Mesendoderm (in vitro differentiated cells): ENCODE data around the gene HERPUD2.

Experiments
- DNase-seq: peaks from one replicate; pipeline ENCODE4 v3.0.0; 2013
- H2AK5ac ChIP-seq: 2 replicates; pipeline ENCODE4 v1.6.1; 2013; ENCODE audit warnings: low read length, inconsistent platforms
- H2BK120ac ChIP-seq: 2 replicates; pipeline ENCODE4 v1.6.1; 2013; ENCODE audit warnings: low read depth, mild to moderate bottlenecking, low read length, moderate library complexity, mixed read lengths
- H2BK15ac ChIP-seq: replicated peaks from 2 replicates; pipeline ENCODE4 v1.6.1; 2013; ENCODE audit warnings: low read depth, mild to moderate bottlenecking, moderate library complexity
- H2BK5ac ChIP-seq: 2 replicates; pipeline ENCODE4 v1.6.1; 2013; ENCODE audit warnings: low read length, inconsistent platforms
- H3K18ac ChIP-seq: 2 replicates; pipeline ENCODE4 v1.6.1; 2013; ENCODE audit warnings: mild to moderate bottlenecking, low read length, mixed read lengths
- H3K23ac ChIP-seq: one replicate; pipeline ENCODE4 v1.6.1; 2013; ENCODE audit warnings: low read length
- H3K27ac ChIP-seq: 2 replicates; pipeline ENCODE4 v1.5.1; 2013; ENCODE audit warnings: low read depth, mild to moderate bottlenecking, inconsistent platforms, low read length, moderate library complexity
- H3K27me3 ChIP-seq: 2 replicates; pipeline ENCODE4 v1.6.1; 2013; ENCODE audit warnings: low read length, control low read depth, mild to moderate bottlenecking, inconsistent platforms; ENCODE audit not compliant: insufficient read depth, poor library complexity
- H3K36me3 ChIP-seq: 2 replicates; pipeline ENCODE4 v1.6.1; 2013; ENCODE audit warnings: low read length, inconsistent platforms; ENCODE audit not compliant: control insufficient read depth, insufficient read depth
- H3K4ac ChIP-seq: one replicate; pipeline ENCODE4 v1.6.1; 2013; ENCODE audit warnings: low read depth, mild to moderate bottlenecking, low read length, moderate library complexity
- H3K4me1 ChIP-seq: 2 replicates; pipeline ENCODE4 v1.6.1; 2013; ENCODE audit warnings: low read depth, low read length, inconsistent platforms; ENCODE audit not compliant: control insufficient read depth
- H3K4me2 ChIP-seq: 2 replicates; pipeline ENCODE4 v1.6.1; 2013; ENCODE audit warnings: low read length
- H3K4me3 ChIP-seq: 2 replicates; pipeline ENCODE4 v1.5.1; 2013; ENCODE audit warnings: mild to moderate bottlenecking, low read length
- H3K56ac ChIP-seq: one replicate; pipeline ENCODE4 v1.6.1; 2013; ENCODE audit warnings: low read length
- H3K79me1 ChIP-seq: 2 replicates; pipeline ENCODE4 v1.6.1; 2013; ENCODE audit warnings: low read length, inconsistent platforms
- H3K79me2 ChIP-seq: 2 replicates; pipeline ENCODE4 v1.6.1; 2013; ENCODE audit warnings: mild to moderate bottlenecking, low read length; ENCODE audit not compliant: control insufficient read depth, insufficient read depth
- H3K9ac ChIP-seq: 2 replicates; pipeline ENCODE4 v1.6.1; 2013; ENCODE audit warnings: low read length, inconsistent platforms
- H4K5ac ChIP-seq: one replicate; pipeline ENCODE4 v1.6.1; 2013; ENCODE audit warnings: low read length
- H4K8ac ChIP-seq: one replicate; pipeline ENCODE4 v1.6.1; 2013; ENCODE audit warnings: low read depth, mild to moderate bottlenecking, control low read depth, low read length, moderate library complexity
- WGBS: extraction: QIAGEN DNeasy Blood & Tissue Kit; methylation state at CpG from one replicate; pipeline ENCODE4 v1.1.7; 2013; ENCODE audit warnings: low lambda C conversion rate, missing lambda C conversion rate; ENCODE audit not compliant: insufficient coverage; ENCODE audit errors: extremely low coverage; 5-methylcytosine and 5-hydroxymethylcytosine counted together

The HERPUD2 gene

DNA sequence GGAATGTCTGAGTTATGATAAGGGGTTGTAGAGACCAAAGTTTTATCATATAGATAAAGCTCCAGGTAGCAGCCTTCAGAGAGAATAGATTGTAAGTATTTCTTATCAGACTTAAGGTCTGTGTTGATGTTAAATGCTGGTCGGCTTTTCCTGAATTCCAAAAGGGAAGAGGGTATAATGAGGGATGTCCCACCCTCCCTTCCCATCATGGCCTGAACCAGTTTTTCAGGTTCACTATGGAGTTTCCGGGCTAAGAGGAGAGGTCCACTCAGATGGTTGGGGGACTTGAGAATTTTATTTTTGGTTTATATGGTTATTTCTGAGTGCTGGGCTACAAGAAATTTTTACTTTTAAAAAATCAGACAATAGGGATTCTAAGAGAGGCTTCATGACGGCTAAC, 45.2 kb downstream of the HERPUD2 start:
- Histone ChIP-seq H4K5ac (no peak overlapping the region), H2BK15ac (no peak overlapping the region), H3K36me3 (no peaks in the 10 kb centered on the region), H3K79me2 (peaks cover 6% of the 10 kb centered on the region), H2BK5ac (no peak overlapping the region), H3K27ac (no peak overlapping the region), H3K4me2 (no peak overlapping the region), H3K4me3 (no peak overlapping the region), H3K18ac (no peak overlapping the region), H3K9ac (no peak overlapping the region), H3K27me3 (no peaks in the 10 kb centered on the region), H3K4me1 (peaks cover 16% of the 10 kb centered on the region), H4K8ac (no peak overlapping the region), H3K23ac (no peak overlapping the region), H3K79me1 (peaks cover 10% of the 10 kb centered on the region), H3K4ac (no peak overlapping the region), H2AK5ac (no peak overlapping the region), H2BK120ac (no peak overlapping the region), H3K56ac (no peak overlapping the region)
- peak; percentile 69 for DNase-seq
- WGBS: no CpG with 5 or more reads among the region's 3 CpGs

DNA sequence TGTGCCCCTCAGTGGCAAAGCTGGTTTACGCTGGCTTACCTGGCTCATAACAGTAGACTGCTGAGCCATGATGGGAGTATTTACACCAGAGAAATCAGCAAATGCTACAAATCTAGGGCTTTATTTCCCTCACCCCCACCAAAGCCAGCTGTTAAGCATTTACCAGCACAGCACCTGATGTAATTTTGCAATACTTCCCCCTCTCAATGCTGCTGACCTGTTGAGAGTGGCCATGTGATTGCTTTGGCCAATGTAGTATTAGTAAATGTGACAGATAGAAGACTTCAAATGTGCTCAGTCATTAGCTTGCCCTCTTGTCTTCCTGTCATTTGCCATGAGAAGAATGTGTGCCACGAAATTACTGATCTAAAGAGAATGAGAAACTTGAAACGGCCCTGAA, 46.6 kb downstream of the HERPUD2 start:
- Histone ChIP-seq H3K27me3 (no peaks in the 10 kb centered on the region), H4K5ac (no peak overlapping the region), H2AK5ac (no peak overlapping the region), H3K27ac (no peak overlapping the region), H3K79me2 (peaks cover 6% of the 10 kb centered on the region), H3K4me2 (no peak overlapping the region), H3K4me3 (no peak overlapping the region), H4K8ac (no peak overlapping the region), H3K36me3 (no peaks in the 10 kb centered on the region), H3K79me1 (peaks cover 10% of the 10 kb centered on the region), H3K18ac (no peak overlapping the region), H2BK5ac (peak overlapping the region; percentile 22), H3K9ac (no peak overlapping the region), H3K4me1 (peaks cover 16% of the 10 kb centered on the region), H3K23ac (no peak overlapping the region), H2BK15ac (no peak overlapping the region), H2BK120ac (no peak overlapping the region), H3K56ac (peak overlapping the region; percentile 43), H3K4ac (peak overlapping the region; percentile 48)
- DNase-seq: no peak
- no CpG with 5 or more reads among the region's 3 CpGs for WGBS

DNA sequence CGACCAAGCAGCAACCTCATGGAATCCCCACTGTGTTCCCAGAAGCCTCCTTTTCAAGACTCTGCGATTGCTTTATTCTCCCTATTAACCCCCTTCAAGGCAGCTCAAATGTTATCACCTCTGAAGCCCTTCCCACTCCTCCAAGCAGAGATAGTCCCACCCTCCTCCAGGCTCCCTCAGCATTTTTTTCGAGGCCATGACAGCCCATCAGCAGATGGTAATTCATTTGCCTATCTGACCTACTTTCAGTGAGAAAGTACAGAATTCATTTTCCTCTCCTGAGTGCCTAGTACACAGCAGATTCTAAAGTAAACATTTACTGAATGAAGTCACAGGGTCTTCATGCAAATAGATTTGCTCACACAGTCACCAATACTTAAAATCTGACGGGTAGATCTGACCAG, 47.8 kb downstream of the HERPUD2 start:
- no peak overlapping the region for H4K8ac ChIP-seq
- no peak overlapping the region for H3K4me2 ChIP-seq
- peaks cover 16% of the 10 kb centered on the region for H3K4me1 ChIP-seq
- H3K79me2 ChIP-seq: peaks cover 4% of the 10 kb centered on the region
- H3K4me3 ChIP-seq: no peak overlapping the region
- H3K27me3 ChIP-seq: no peaks in the 10 kb centered on the region
- H4K5ac ChIP-seq: no peak overlapping the region
- no peak overlapping the region for H3K9ac ChIP-seq
- H3K79me1 ChIP-seq: peaks cover 9% of the 10 kb centered on the region
- no peak overlapping the region for H3K23ac ChIP-seq
- no peak overlapping the region for H2AK5ac ChIP-seq
- H2BK15ac ChIP-seq: no peak overlapping the region
- H3K18ac ChIP-seq: no peak overlapping the region
- H2BK120ac ChIP-seq: no peak overlapping the region
- peak overlapping the region; percentile 18 for H2BK5ac ChIP-seq
- H3K27ac ChIP-seq: peak overlapping the region; percentile 73
- H3K56ac ChIP-seq: no peak overlapping the region
- WGBS: no CpG with 5 or more reads among the region's 4 CpGs
- H3K36me3 ChIP-seq: no peaks in the 10 kb centered on the region
- no peak overlapping the region for H3K4ac ChIP-seq
- DNase-seq: peak; percentile 95

DNA sequence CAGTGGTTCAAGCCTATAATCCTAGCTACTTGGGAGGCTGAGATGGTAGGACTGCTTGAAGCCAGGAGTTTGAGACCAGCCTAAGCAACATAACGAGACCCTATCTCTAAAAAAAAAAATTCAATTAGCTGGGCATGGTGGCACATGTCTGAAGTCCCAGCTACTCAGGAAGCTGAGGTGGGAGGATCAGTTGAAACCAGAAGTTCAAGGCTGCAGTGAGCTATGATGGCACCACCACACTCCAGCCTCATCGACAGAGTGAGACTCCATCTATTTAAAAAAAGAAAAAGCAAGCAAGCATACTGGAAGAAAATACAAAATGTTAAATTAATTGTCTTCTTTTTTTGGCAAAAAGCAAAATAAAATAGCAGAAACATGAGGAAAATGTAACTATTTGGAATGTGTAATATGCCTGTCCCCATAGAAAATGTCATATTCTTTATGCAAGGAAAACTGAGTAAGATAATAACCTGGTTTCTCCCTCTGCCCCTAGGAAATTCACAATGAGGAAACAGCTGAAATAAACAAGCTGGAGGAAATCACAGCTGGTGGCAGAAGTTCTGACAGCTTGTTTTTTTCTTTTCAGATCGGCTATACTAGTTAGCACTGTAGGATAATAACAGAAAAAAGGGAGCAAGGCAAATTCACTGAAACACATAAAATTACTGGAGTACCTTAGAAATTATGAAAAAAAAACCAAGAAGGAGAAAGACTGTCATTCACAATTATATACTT, 48.5 kb downstream of the HERPUD2 start:
- H4K8ac ChIP-seq: no peak overlapping the region
- H3K23ac ChIP-seq: no peak overlapping the region
- H4K5ac ChIP-seq: no peak overlapping the region
- no peak for DNase-seq
- no CpG with 5 or more reads among the region's 3 CpGs for WGBS
- H3K4me1 ChIP-seq: peaks cover 16% of the 10 kb centered on the region
- H2AK5ac ChIP-seq: no peak overlapping the region
- no peaks in the 10 kb centered on the region for H3K36me3 ChIP-seq
- H3K18ac ChIP-seq: peak overlapping the region; percentile 87
- H3K4me2 ChIP-seq: no peak overlapping the region
- no peak overlapping the region for H2BK15ac ChIP-seq
- peaks cover 9% of the 10 kb centered on the region for H3K79me1 ChIP-seq
- H3K27ac ChIP-seq: peak overlapping the region; percentile 47
- H2BK5ac ChIP-seq: no peak overlapping the region
- no peaks in the 10 kb centered on the region for H3K27me3 ChIP-seq
- H3K4me3 ChIP-seq: no peak overlapping the region
- peaks cover 4% of the 10 kb centered on the region for H3K79me2 ChIP-seq
- no peak overlapping the region for H2BK120ac ChIP-seq
- H3K56ac ChIP-seq: no peak overlapping the region
- no peak overlapping the region for H3K4ac ChIP-seq
- no peak overlapping the region for H3K9ac ChIP-seq

DNA sequence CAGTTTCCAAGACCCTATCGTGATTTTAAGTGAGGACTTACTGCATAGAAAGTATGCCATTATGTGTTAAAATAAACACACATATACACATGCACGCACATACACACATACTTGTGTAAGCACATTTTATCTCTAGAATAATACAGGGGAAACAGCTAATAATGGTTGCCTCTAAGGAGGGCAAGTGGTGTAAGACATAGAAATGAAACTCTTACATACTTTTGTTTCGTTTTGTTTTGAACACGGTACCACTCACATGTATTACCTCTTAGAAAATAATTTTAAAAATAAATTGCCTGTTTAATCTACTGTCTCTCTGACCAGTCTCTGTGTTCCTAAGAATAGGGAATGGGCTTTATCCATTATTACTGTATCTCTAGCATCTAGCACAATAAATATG, 49.2 kb downstream of the HERPUD2 start:
- DNase-seq: no peak
- WGBS: no CpG with 5 or more reads among the region's 4 CpGs
- Histone ChIP-seq H2BK120ac (no peak overlapping the region), H3K4me3 (no peak overlapping the region), H3K4ac (no peak overlapping the region), H3K4me1 (peaks cover 14% of the 10 kb centered on the region), H3K56ac (no peak overlapping the region), H4K5ac (no peak overlapping the region), H3K27me3 (no peaks in the 10 kb centered on the region), H2AK5ac (no peak overlapping the region), H2BK15ac (no peak overlapping the region), H3K4me2 (no peak overlapping the region), H3K79me2 (no peaks in the 10 kb centered on the region), H4K8ac (no peak overlapping the region), H3K23ac (no peak overlapping the region), H3K27ac (no peak overlapping the region), H3K79me1 (peaks cover under 1% of the 10 kb centered on the region), H2BK5ac (no peak overlapping the region), H3K9ac (no peak overlapping the region), H3K18ac (no peak overlapping the region), H3K36me3 (no peaks in the 10 kb centered on the region)
